Measurements from ENCODE around the gene ITGAE. TPM values are rescaled to one million over a fixed set of nuclear protein-coding genes. Genes with fewer than 3 reads are reported as not detected.

ITGAE gene
- total and polyA plus RNA-seq, 10 of the 15 experiments (the other 5 are each of a cell fraction or from before 2014, with no cell fraction given): 13.1 to 161 (median 34.8) TPM

GRCh38 chr17:3666516-3666915, 134.5 kb downstream of the ITGAE start:
- ChIA-PET CTCF (interaction anchor here (0.9 kb wide), 1 partner anchor 26 kb away, joined by 5 read pairs; no protein-coding TSS in a partner anchor), RAD21 (ENCODE audit: unreplicated experiment) (no interaction called here), POLR2A (interaction anchor here (2.1 kb wide), 1 partner anchor 30 kb away, joined by 11 read pairs; the partner anchor contains the start of genes CTNS and SHPK), SMC1A (ENCODE audit: uncharacterized antibody, unreplicated experiment) (interaction anchor here (1.2 kb wide), 1 partner anchor 16 kb away, joined by 4 read pairs; no protein-coding TSS in a partner anchor)
- Histone ChIP-seq H3K4me3 (no peak overlapping the region), H3K9ac (ENCODE audit: control insufficient read depth, insufficient read depth, low read length) (no peak overlapping the region), H3K4me2 (ENCODE audit: control insufficient read depth, insufficient read depth) (no peak overlapping the region), H3K79me2 (ENCODE audit: control insufficient read depth, insufficient read depth, low read length) (peaks cover 20% of the 10 kb centered on the region), H3K36me3 (ENCODE audit: control insufficient read depth in 2 of 2, insufficient read depth in 2 of 2, low read length in 1 of 2) (no peaks in the 10 kb centered on the region), H3K4me1 (ENCODE audit: control insufficient read depth, insufficient read depth, low read length) (peaks cover 8% of the 10 kb centered on the region), H3K27ac (ENCODE audit: control insufficient read depth, insufficient read depth) (no peak overlapping the region), H4K20me1 (ENCODE audit: control insufficient read depth, insufficient read depth) (no peaks in the 10 kb centered on the region), H3K9me3 (replicated peaks; ENCODE audit: control insufficient read depth, insufficient read depth, low read length) (no peaks in the 10 kb centered on the region), H3K27me3 (replicated peaks in 1 of 2; ENCODE audit: control insufficient read depth in 2 of 2, insufficient read depth in 2 of 2, low read length in 1 of 2) (no peaks in the 10 kb centered on the region), H2AFZ (ENCODE audit: control insufficient read depth, low read depth, low read length) (no peak overlapping the region)
- FAIRE-seq (no peak), ATAC-seq (no peak), DNase-seq (ENCODE audit: low read depth, low spot score) (no peak)
- WGBS (ENCODE audit: insufficient coverage, insufficient replicate concordance, low lambda C conversion rate, missing lambda C conversion rate): 83% methylated on average over 6 of the region's 6 CpGs
- in situ Hi-C loops (cut with MboI): no loop called here
- intact Hi-C loops (cut with micrococcal nuclease; ENCODE audit: unreplicated experiment): loop anchor here (10.0 kb wide), 1 partner anchor 112 kb away; the partner anchor contains the start of gene TRPV3
- TF ChIP-seq FOS (IDR thresholded peaks at IDR 0.05; ENCODE audit: borderline replicate concordance, extremely low read depth, insufficient read length) (no peak), NFXL1 (IDR thresholded peaks at IDR 0.05; ENCODE audit: borderline replicate concordance) (no peak), BMI1 (IDR thresholded peaks at IDR 0.05; ENCODE audit: borderline replicate concordance) (no peak), WRNIP1 (IDR thresholded peaks at IDR 0.05; ENCODE audit: borderline replicate concordance, low read depth, low read length) (no peak), ZNF622 (IDR thresholded peaks at IDR 0.05) (no peak), STAT3 (IDR thresholded peaks at IDR 0.05; ENCODE audit: low read depth, low read length) (no peak), PML (IDR thresholded peaks at IDR 0.05; ENCODE audit: low read length) (no peak), NBN (IDR thresholded peaks at IDR 0.05) (no peak), FOXM1 (IDR thresholded peaks at IDR 0.05; ENCODE audit: low read depth, low read length) (no peak)
- BruUV-seq (replicated peaks): no TSS peak

- Histone ChIP-seq H3K27ac (ENCODE audit: control insufficient read depth, insufficient read depth) (no peak overlapping the region), H3K4me3 (no peak overlapping the region), H3K4me2 (ENCODE audit: control insufficient read depth, insufficient read depth) (no peak overlapping the region), H4K20me1 (ENCODE audit: control insufficient read depth, insufficient read depth) (no peaks in the 10 kb centered on the region), H3K9ac (ENCODE audit: control insufficient read depth, insufficient read depth, low read length) (no peak overlapping the region), H2AFZ (ENCODE audit: control insufficient read depth, low read depth, low read length) (no peak overlapping the region), H3K27me3 (replicated peaks in 1 of 2; ENCODE audit: control insufficient read depth in 2 of 2, insufficient read depth in 2 of 2, low read length in 1 of 2) (no peaks in the 10 kb centered on the region), H3K36me3 (ENCODE audit: control insufficient read depth in 2 of 2, insufficient read depth in 2 of 2, low read length in 1 of 2) (no peaks in the 10 kb centered on the region), H3K79me2 (ENCODE audit: control insufficient read depth, insufficient read depth, low read length) (peaks cover 20% of the 10 kb centered on the region), H3K4me1 (ENCODE audit: control insufficient read depth, insufficient read depth, low read length) (peaks cover 8% of the 10 kb centered on the region), H3K9me3 (replicated peaks; ENCODE audit: control insufficient read depth, insufficient read depth, low read length) (no peaks in the 10 kb centered on the region)
- intact Hi-C loops (cut with micrococcal nuclease; ENCODE audit: unreplicated experiment) (loop anchor here (10.0 kb wide), 1 partner anchor 111 kb away; the partner anchor contains the start of gene TRPV3), in situ Hi-C loops (cut with MboI) (no loop called here)
- TSS peak; percentile 37 for BruUV-seq (replicated peaks)
- DNase-seq (ENCODE audit: low read depth, low spot score): no peak
- no peak for ATAC-seq
- 48% methylated on average over 5 of the region's 5 CpGs for WGBS (ENCODE audit: insufficient coverage, insufficient replicate concordance, low lambda C conversion rate, missing lambda C conversion rate)
- RAD21 ChIA-PET (ENCODE audit: unreplicated experiment): no interaction called here
- POLR2A ChIA-PET: interaction anchor here (2.1 kb wide), 1 partner anchor 30 kb away, joined by 11 read pairs; the partner anchor contains the start of genes CTNS and SHPK
- CTCF ChIA-PET: no interaction called here
- SMC1A ChIA-PET (ENCODE audit: uncharacterized antibody, unreplicated experiment): no interaction called here
- no peak for FAIRE-seq
- TF ChIP-seq SPI1 (IDR thresholded peaks at IDR 0.05; ENCODE audit: borderline replicate concordance, insufficient read depth, low read depth, low read length): no peak
- no peak for TF ChIP-seq MYB (IDR thresholded peaks at IDR 0.05; ENCODE audit: borderline replicate concordance, low read depth, low read length)
- no peak for TF ChIP-seq ASH2L (IDR thresholded peaks at IDR 0.05; ENCODE audit: borderline replicate concordance, low read depth)
- TF ChIP-seq IRF5 (IDR thresholded peaks at IDR 0.05; ENCODE audit: borderline replicate concordance): no peak
- TF ChIP-seq NFYB (IDR thresholded peaks at IDR 0.05; ENCODE audit: insufficient read depth, low read depth, low read length): no peak
- no peak for TF ChIP-seq EGR1 (IDR thresholded peaks at IDR 0.05; ENCODE audit: borderline replicate concordance in 1 of 2, low read depth in 2 of 2, low read length in 2 of 2)
- no peak for TF ChIP-seq TARDBP (IDR thresholded peaks at IDR 0.05; ENCODE audit: borderline replicate concordance)
- TF ChIP-seq NR2F1 (conservative IDR thresholded peaks at IDR 0.05): no peak
- no peak for TF ChIP-seq RUNX3 (IDR thresholded peaks at IDR 0.05; ENCODE audit: low read length)
- TF ChIP-seq RAD51 (IDR thresholded peaks at IDR 0.05): no peak
- TF ChIP-seq PAX8 (IDR thresholded peaks at IDR 0.05): no peak
- TF ChIP-seq TCF12 (IDR thresholded peaks at IDR 0.05; ENCODE audit: low read depth, low read length): no peak
These were observed 135.2 kb downstream of the ITGAE start for GRCh38 chr17:3665834-3666233.

Measured in GM12878 (cell line).